ENCODE data around the gene ACOT8.
"Not testable (repeated sequence)": the region's sequence is repeated elsewhere in the genome, so short reads cannot be mapped to it uniquely, and the experiment has no call there.

GRCh38 chr20:45901332-45901731, 44.1 kb upstream of the ACOT8 start:
- not testable (repeated sequence) for TF ChIP-seq CTCF (IDR thresholded peaks at IDR 0.05; ENCODE audit: control extremely low read depth in 1 of 3, insufficient read depth in 1 of 3, low read depth in 1 of 3, low read length in 3 of 3); SP1 (IDR thresholded peaks at IDR 0.05; ENCODE audit: low read depth, low read length)

Measured in H1 (cell line).